ENCODE measurements around the gene CD300LB.
"Not testable (repeated sequence)": the region's sequence is repeated elsewhere in the genome, so short reads cannot be mapped to it uniquely, and the experiment has no call there.

CD300LB gene

DNA sequence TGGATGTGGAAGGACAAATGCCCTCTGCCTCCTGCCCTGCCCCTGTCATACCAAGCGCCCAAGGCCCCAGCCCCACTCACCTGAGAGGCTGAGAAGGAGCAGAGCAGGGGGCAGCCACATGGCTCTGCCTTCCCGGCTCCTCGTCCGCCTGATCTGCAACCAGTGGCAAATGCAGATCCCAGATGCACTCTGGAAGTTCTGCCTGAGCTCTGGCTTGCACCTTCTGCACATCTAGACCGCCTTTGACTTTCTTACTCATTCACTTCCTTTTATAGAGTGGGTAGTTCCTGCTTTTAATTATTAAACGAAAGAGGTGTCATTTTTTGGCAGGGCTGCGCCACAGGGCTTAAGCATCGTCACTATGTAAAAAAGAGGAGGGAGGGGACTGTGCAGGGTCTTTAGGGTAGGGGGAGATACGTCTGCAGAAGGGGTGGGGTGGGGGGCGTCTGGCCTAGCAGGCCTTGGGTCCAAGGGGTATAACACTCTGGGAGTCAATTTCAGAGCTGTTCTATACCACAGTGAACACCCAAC is at the start of gene CD300LB:
Gene CD300LB, minus strand, starts transcription at position 245 of the 531 bp plus-strand sequence. Its CDS starts 125 bp downstream, at position 120.
- no peak for DNase-seq (ENCODE audit: low spot score)

DNA sequence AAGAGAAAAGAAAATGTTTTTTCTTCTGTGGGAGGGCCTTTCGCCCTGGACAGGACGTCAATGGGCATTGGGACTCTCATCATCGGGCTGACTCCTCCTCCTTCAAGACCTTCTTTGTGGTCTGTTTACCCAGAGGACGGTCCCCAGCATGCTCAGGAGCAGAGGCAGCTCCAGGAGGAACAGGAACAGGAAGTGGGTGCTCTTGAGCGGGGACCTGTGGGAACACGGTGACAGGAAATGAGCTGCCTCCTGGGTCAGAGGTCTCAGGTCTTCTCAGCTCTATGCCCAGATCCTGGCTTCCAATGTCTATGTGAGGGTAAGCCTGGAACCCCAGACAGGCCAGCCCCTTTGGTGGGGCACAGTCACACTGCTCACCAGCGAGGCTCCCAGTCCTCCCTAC is 48.6 kb upstream of the CD300LB start:
- DNase-seq (ENCODE audit: low spot score), result no peak

DNA sequence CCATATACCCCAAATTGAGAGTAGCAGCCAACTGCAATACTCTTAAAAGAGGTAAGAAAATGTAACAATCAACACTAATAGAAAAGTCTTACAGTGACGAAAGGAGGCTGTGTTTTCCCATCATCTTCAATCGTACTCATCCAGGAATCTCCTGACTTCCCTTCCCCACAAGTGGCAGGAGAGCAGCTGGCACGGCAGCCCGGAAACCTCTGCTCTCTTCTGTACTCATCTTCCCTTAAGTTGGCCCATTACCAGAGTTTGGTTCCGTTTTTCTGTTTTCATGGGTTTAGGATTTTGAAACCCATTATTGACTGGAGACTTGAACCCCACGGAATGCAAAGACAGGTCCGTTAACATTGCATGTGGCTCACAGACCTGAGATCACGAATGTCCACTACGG is 47.7 kb upstream of the CD300LB start:
- no peak for DNase-seq (ENCODE audit: low spot score)

DNA sequence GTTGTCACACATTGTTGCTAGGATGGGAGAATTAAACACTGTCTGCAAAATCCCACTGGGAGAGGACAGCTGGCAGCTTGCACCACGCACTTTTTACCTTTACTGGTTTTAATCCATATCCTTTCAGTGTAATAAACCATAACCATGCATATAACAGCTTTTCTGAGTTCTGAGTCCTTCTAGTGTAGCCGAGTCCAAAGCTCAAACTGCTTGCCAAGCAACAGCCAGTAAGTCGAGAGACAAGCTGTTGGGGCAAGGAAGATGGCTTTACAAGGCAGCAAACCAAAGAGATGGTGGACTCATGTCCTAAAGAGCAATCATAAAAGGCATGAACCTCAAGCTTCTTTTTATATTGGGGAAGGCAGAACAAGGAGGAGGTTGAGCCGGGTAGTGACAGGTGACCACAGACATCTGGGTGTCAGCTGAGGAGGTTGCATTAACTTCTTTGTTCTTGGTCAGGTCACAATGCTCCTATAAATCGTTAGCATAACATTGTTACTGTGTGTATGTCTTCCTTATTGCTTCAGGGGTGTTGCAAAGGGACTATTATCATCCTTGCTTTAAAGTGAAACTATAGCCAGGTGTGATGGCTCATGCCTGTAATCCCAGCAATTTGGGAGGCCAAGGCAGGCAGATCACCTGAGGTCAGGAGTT is 43.3 kb upstream of the CD300LB start:
- no peak for DNase-seq (ENCODE audit: low spot score)

DNA sequence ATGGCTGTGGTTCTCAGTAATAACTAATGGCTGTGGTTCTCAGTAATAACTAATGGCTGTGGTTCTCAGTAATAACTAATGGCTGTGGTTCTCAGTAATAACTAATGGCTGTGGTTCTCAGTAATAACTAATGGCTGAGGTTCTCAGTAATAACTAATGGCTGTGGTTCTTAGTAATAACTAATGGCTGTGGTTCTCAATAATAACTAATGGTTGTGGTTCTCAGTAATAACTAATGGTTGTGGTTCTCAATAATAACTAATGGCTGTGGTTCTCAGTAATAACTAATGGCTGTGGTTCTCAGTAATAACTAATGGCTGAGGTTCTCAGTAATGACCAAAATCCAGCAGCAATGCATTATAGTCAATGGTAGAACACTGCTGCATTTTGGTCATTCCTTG is 42.4 kb upstream of the CD300LB start:
- DNase-seq (ENCODE audit: low spot score), result not testable (repeated sequence)

DNA sequence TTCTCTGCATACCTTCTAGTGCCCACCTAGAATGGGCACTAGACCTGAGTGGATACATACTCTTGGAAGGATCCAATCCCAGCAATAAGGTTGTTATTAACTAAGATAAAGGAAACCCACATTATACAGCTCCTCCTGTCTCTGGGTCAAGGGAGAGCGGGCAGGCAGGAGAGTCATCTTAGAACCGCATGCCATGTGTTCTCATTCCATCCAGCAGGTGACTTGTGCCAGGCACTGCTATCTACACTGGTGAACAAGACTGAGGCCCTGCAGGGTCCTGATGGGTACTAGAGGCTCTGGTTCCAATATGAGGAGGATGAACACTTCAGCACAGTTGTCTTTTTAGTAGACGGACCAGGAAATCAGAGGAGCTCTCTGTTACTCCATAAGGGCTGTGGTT is 41.9 kb upstream of the CD300LB start:
- no peak for DNase-seq (ENCODE audit: low spot score)

DNA sequence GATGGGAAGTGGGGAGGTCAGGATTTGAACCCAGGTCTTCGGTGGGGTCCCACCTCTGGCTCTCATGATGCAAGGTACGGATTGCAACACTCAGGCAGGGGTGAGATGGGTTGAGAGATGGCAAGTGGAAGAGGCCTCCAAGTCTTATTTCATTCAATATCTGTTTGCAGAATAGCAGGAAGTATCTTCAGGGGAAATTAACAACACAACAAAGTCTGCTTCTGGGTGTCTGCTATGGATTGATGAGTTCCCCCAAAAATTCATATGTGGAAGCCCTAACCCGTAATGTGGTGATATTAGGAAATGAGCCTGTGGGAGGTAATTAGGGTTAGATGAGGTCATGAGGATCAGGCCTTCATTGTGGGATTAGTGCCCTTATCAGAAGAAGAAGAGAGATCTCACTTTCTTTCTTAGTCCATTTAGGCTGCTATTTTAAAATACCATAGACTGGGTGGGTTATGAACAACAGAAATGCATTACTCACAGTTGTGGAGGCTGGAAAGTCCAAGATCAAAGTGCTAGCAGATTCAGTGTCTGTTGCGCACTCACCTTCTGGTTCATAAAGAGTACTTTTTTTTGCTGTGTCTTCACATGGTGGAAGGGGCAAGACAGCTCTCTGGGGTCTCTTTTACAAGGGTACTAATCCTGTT is 40.5 kb upstream of the CD300LB start:
- DNase-seq (ENCODE audit: low spot score), result no peak

DNA sequence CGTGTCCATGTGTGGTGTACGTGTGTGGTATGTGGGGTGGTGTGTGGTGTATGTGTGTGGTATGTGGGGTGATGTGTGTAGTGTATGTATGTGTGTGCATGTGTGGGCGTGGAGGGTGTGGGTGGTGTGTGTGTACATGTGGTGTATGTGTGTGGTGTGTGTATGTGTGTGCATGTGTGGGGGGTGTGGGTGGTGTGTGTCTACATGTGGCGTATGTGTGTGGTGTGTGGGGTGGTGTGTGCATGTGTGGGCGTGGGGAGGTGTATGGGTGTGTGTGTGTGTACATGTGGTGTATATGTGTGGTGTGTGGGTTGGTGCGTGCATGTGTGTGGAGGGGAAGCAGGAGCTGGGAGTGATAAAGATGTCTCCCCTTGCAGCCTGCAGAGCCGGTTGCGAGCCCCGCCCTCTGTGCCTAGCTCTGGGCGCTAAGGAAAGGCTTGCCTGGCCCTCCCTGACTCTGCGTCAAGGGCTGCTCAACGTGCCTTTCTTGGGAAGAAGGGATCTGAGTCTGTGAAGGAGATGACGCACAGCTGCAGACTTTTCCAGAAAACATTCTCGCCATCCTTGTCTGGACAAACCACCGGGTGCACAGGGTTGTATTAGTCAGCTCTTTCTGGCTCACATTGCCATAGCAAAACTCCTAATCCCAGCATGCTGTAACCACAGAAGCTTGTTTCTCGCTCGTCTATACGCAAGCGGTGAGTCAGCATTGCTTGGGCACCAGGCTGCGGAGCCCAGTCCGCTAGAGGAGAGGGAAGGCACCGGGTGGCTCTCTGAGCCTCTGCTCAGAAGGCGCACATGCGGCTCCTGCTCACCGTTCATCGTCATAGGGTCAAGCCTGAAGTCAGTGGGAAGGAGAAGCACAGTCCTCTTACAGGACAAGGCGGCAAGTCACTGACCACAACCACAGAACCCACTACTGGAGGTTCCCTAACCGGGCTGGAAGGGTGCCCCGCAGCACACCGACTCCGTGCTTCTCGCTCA is 38.0 kb upstream of the CD300LB start:
- DNase-seq (ENCODE audit: low spot score), result peak; percentile 8

DNA sequence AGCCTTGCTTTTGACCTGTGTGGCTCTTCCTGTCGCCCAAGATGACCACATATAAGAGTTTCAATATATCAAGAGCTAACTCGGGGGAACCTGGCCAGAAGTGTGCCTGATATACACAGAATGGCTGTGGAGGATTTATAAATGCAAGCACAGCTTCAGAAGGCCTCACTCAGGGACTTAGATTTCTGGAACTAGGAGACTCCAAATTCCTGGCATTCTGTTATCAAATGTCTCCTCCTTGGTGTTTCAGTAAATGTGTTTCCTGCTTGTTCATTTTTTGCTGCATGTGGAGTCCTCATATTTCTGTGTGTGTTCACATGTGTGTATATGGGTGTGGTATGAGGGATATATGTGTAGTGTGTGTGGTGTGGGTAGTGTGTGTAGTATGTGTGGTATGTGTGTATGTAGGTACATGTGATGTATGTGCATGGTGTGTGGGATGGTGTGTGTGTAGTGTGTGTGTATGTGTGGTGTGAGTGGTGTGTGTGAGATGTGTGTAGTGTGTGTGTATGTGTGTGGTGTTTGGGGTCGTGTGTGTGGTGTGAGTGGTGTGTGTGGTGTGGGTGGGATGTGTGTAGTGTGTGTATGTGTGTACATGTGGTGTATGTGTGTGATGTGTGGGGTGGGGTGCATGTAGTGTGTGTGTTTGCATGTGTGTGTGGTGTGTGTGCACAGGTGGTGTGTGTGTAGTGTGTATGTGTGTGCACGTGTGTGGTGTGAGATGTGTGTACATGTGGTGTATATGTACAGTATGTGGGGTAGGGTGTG is 37.0 kb upstream of the CD300LB start:
- DNase-seq (ENCODE audit: low spot score), result no peak

DNA sequence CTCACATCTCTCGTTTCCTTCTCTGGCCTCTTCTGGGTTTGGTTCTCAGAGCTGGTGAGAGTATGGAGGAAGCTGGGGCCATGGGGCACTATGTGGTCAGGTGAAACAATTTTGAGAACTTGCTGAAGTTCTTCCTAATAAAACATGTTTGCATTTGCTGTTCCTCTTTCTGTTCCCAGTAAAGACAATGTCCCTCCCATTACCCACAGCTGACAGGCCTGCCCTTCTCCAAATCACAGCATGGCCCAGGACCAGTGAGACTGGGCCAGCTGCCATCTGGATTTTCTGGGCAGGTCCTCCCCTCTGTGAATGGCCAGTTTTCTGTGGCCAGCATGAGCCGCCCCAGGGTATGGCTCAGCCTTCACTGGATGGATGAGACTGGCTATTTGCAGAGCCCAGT is 36.1 kb upstream of the CD300LB start, which contains the start of gene CD300H:
Gene CD300H, minus strand, starts transcription at position 113 of the 400 bp plus-strand sequence.
- DNase-seq (ENCODE audit: low spot score), result no peak

DNA sequence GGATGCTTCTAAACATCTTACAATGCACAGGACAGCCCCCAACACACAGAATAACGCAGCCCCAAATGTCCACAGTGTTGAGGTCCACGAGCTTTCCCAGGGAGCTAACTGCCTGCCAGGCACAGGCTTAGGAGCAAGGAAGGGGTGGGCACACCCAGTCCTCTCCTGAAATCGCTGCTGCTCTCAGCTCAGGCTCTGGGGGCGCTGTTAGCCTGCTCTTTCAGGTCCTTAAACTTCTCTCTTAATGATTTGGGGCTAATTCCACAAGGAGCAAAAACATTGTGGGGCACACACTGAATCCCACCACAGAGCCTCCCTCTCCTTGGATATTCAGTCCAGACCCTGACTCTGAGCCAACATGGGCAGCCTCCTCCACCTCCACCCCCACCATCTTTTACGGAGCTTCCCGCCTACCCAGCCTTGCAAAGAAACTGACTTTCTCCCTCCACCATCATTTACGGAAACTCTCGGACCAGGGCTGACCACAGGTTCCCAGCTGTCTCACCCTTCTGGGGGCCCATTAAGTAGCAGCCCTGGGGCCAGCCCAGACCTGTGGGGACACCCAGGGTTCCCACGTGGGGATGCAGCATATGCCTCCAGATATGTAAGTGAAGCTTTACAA is 35.0 kb upstream of the CD300LB start:
- DNase-seq (ENCODE audit: low spot score), result no peak

DNA sequence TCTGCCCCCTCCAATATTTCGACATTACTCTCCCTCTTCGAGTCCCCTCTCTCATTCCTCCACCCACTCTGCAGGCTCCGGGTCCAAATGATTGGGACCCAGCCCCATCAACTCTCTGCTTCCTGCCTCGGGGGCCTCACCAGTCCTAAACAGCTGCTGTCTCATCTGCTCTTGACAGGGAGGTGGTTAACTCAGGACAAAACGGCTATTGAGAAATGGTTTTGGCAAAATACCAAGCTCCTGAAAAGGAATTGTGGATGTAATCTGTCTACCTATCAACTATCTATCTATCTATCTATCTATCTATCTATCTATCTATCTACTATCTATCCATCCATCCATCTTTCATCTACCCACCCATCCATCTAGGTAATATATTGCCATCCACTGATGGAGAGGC is 33.9 kb upstream of the CD300LB start:
- no peak for DNase-seq (ENCODE audit: low spot score)

DNA sequence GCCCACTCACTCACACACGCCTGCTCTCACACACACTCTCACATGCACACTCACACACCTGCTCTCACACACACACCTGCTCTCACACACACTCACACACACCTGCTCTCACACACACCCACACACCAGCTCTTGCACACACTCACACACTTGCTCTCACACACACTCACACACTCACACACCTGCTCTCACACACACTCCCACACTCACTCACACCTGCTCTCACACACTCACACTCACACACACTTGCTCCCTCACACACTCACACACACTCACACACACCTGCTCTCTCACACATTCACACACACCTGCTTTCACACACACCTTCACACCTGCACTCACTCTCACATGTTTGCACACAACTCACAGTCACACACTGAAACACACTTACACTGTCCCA is 32.1 kb upstream of the CD300LB start:
- DNase-seq (ENCODE audit: low spot score), result no peak

DNA sequence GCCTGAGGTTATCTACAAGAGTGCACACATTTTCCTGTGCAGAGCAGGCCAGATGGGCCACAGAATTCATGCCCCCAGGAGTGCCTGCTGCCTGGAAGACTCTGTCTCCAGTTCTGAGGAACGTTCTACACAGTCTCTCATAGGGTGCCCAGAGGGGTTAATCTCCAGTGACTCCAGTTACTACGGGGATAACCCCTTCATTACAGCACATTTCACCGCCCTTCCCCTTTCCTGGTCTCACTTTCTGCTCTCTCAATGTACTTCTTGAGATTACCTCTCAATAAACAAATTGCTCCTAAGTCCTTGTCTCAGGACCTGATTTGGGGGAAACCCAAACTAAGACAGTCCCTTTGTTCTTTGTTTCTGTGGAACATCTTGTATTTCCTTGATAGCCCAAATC is 30.3 kb upstream of the CD300LB start:
- DNase-seq (ENCODE audit: low spot score), result no peak

DNA sequence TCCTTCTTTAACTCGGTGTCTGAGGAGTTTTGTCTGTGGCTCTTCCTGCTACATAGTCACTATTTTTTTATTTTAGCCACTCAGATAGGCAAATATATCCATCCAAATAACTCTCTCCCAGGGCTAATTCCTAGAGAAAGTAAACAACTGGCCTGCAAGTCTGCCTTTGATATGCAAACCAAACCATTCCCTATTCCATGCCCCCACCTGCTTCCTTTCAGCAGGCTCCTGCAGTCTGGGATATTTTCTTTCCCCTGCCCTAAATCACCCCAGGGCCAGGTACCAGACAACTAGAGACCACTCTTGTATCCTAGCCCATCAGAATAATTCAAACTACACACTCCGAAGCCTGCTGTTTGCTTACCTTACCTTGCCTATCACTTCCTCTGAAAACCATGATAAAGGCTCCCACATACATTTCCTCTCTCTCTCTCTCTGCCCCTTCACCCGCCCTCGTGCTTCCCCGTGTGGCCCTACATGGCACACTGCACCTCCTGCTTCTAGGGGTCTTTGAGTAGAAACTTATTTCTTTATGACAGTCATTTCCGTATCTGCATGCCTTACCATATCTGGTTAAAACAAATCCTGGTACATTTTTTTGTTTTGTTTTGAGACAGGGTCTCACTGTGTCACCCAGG is 27.7 kb upstream of the CD300LB start:
- no peak for DNase-seq (ENCODE audit: low spot score)

DNA sequence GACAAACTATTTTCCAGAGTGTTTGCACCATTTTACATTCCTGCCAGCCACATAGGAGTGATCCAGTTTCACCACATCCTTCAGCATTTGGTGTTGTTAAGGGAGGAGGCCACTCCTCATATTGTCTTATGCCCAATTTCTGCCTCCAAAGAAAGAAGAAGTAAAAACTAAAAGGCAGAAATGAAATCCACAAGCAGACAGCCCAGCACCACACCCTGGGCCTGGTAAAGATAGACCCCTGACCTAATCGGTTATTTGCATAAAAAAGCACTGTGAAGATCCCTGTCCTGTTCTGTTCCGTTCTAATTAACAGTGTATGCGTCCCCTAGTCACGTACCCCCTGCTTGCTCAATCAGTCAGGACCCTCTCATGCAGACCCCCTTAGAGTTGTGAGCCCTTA is 27.1 kb upstream of the CD300LB start:
- DNase-seq (ENCODE audit: low spot score), result not testable (repeated sequence)

DNA sequence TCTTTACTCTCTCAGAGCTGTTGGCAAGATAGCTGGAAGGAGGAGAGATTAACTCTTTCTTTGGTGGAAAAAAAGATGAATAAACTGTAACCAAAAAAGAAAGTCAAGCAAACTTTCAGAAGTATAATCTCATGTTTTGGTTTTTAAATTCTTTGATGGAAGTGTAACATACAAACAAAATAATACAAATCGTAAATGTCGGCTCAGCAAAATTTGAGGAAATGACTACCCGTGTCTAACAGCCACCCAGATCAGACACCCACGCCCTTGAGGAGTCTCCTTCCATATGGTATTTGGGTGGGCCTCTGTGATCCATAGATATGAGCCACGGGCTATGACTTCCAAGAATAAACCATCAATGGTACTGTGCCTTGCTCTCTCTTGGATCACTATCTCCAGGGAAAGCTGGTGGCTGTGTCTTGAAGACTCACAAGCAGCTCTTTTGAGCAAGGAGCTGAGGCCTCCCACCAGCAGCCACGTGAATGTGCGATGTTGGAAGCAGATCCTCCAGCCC is 24.2 kb upstream of the CD300LB start:
- no peak for DNase-seq (ENCODE audit: low spot score)

DNA sequence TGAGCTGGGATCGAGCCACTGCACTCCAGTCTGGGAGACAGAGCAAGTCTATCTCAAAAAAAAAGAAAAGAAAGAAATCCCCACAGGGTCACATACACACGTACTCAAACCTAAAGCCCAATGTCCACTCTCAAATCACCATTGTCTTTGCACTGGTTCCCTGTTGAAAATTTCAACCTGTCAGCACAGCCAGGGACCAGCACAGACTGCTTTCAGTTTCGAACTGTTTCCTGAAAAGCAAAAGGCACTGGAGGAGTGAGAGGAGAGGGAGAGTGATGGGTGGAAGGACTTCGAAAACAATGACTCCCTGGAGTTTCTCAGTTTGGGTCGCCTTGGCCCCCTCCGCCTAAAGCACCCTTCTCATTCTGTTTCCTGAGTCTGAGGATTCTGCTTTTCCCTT is 23.6 kb upstream of the CD300LB start:
- no peak for DNase-seq (ENCODE audit: low spot score)

DNA sequence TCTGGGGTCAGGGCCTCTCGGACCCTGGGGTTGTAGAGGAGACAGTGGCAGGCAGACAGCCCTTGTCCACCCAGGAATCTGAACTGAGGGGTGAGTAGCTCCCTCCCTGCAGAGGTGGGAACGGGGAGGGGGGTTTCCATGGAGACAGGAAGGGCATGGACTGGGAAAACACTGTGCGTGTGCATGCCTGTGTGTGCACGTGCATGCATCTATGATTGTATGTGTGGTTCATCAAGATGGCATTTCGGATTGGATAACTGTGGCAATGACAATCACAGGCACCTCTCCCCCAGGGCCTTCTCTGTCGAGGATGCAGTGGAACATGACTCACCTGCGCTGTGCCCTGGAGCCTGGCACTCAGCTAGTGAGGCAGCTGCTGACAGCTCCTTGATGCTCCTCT is 20.8 kb upstream of the CD300LB start:
- DNase-seq (ENCODE audit: low spot score), result no peak

DNA sequence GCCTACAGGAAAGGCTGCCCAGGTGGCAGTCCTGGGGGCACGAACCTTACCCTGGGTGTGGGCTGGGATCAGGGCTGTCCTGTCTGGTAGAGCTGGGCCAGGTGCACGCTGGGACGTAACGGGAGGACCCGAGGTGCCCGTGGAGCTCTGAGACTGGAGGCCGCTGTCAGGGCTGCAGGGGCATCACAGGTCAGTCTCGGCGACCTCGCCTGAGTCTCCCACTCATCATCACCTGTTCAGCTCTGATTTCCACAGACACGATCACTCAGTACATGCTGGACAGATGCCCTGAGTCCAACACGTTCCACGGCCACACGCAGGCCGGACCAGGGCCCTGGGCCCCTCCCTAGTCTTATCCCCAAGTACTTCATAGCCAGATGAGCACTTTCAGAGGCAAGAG is 19.3 kb upstream of the CD300LB start:
- no peak for DNase-seq (ENCODE audit: low spot score)

DNA sequence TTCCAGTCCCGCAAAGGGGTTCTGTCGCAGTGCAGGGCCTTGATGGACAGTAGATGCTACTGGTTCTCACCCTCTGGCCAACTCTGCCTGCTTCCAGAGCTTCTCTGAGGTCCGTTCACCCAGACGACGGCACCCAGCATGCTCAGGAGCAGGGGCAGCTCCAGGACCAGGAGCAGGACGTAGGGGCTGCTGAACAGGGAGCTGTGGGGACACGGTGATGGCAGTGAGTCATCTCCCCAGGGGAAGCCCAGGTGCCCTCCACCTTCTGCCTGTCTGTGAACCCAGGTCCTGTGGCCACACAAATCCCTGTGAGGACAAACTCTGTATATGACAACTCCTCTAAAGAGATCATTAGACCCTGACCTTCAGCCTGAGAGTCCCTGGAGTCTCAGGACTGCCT is 18.1 kb upstream of the CD300LB start:
- DNase-seq (ENCODE audit: low spot score), result no peak
